HCT116 (cell line): Measurements from ENCODE around the gene ARHGEF9.

Experiments used
- CBX3 ChIP-seq: IDR thresholded peaks from 2 replicates; pipeline ENCODE4 v1.6.1; 2012; ENCODE audit warnings: low read depth
- CEBPB ChIP-seq: IDR thresholded peaks from 2 replicates; pipeline ENCODE4 v1.6.1; 2012; ENCODE audit warnings: low read depth
- ELF1 ChIP-seq: IDR thresholded peaks from 2 replicates; pipeline ENCODE4 v1.6.1; 2012; ENCODE audit warnings: low read depth, borderline replicate concordance
- EZH2phosphoT487 ChIP-seq: fragments of 200-600 bp; IDR thresholded peaks from 2 replicates; pipeline ENCODE4 v1.6.1; 2018; ENCODE audit warnings: antibody characterized with exemption, borderline replicate concordance
- POLR2A ChIP-seq: IDR thresholded peaks from 2 replicates; pipeline ENCODE4 v1.7.0; 2011; ENCODE audit warnings: borderline replicate concordance; ENCODE audit not compliant: insufficient read depth, insufficient read length; ENCODE audit errors: extremely low read depth
- POLR2AphosphoS5 ChIP-seq: IDR thresholded peaks from 2 replicates; pipeline ENCODE4 v1.6.1; 2011; ENCODE audit warnings: mild to moderate bottlenecking, low read depth, low read length, moderate library complexity
- RAD21 ChIP-seq: IDR thresholded peaks from 2 replicates; pipeline ENCODE4 v1.6.1; 2012; ENCODE audit warnings: low read depth, mild to moderate bottlenecking
- SP1 ChIP-seq: IDR thresholded peaks from 2 replicates; pipeline ENCODE4 v1.6.1; 2012; ENCODE audit warnings: low read depth
- SRF ChIP-seq: IDR thresholded peaks from 2 replicates; pipeline ENCODE4 v1.6.1; 2012; ENCODE audit warnings: low read depth
- YY1 ChIP-seq: IDR thresholded peaks from 2 replicates; pipeline ENCODE4 v1.6.1; 2011; ENCODE audit warnings: low read length, low read depth, moderate library complexity, mild to moderate bottlenecking; ENCODE audit not compliant: insufficient replicate concordance; ENCODE audit errors: extremely low read depth
- ZNF274 ChIP-seq: fragments of 200-500 bp; sonication (Bioruptor generic); IDR thresholded peaks from 2 replicates; pipeline ENCODE4 v1.6.1; 2014; ENCODE audit warnings: mild to moderate bottlenecking, low read depth, low read length, inconsistent platforms
- TF ChIP-seq, protein P1 (sequence below), 3 experiments: fragments of 200-600 bp in 1 of 3; sonication (generic) in 1 of 3; IDR thresholded peaks in 2 of 3; conservative IDR thresholded peaks in 1 of 3; 2 replicates each; pipeline ENCODE4 v1.5.1; 2012 to 2017; ENCODE audit warnings: low read depth in 2 of 3, low read length in 2 of 3, antibody characterized with exemption in 1 of 3, borderline replicate concordance in 1 of 3, control low read depth in 1 of 3, mild to moderate bottlenecking in 1 of 3, mixed read lengths in 1 of 3, mixed run types in 1 of 3, moderate library complexity in 1 of 3; ENCODE audit not compliant: insufficient read depth in 1 of 3
- TF ChIP-seq, protein P2 (sequence below): IDR thresholded peaks from 2 replicates; pipeline ENCODE4 v1.6.1; 2012
- TF ChIP-seq, protein P3 (sequence below): IDR thresholded peaks from 2 replicates; pipeline ENCODE4 v1.6.1; 2012

DNA sequence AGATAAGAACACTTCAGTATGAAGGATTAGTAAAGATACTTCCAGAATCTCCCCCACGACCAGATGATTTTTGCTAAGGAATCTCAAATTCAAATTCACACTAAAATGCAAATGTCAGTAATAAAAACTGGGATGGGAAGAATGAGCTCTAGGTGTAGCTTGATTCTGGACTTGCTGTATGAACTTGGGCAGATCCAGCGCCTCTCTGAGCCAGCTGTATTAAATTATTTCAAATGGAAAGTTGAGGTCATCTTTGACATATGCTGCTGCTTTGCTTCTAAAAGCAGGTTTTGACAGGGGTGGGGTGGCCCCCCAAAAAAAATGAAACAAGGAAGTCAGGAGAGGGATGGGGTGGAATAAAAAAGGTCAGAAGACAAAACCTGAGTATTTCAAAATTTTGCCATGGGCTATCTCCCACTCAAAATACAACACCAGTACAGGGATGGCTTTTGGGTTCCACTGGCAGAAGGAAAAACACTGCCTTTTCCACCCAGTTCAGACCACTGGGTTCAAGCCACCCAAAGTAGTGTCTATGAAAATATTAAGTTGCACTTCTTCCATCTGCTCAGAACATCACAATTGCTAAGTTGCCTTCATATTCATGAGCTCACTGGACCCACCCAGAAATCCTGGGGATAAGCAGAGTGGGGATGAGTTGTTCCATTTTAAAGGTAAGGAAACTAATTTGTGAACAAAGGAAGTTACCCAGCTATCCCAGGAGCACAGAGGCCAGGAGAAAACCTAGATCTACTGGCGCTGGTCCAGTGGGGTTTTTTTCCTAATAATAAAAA is 47.7 kb downstream of the ARHGEF9 start:
- TF ChIP-seq, protein P1, sequence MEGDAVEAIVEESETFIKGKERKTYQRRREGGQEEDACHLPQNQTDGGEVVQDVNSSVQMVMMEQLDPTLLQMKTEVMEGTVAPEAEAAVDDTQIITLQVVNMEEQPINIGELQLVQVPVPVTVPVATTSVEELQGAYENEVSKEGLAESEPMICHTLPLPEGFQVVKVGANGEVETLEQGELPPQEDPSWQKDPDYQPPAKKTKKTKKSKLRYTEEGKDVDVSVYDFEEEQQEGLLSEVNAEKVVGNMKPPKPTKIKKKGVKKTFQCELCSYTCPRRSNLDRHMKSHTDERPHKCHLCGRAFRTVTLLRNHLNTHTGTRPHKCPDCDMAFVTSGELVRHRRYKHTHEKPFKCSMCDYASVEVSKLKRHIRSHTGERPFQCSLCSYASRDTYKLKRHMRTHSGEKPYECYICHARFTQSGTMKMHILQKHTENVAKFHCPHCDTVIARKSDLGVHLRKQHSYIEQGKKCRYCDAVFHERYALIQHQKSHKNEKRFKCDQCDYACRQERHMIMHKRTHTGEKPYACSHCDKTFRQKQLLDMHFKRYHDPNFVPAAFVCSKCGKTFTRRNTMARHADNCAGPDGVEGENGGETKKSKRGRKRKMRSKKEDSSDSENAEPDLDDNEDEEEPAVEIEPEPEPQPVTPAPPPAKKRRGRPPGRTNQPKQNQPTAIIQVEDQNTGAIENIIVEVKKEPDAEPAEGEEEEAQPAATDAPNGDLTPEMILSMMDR (IDR thresholded peaks at IDR 0.05 in 2 of 3, conservative IDR thresholded peaks at IDR 0.05 in 1 of 3; ENCODE audit: borderline replicate concordance in 1 of 3, insufficient read depth in 1 of 3, low read depth in 2 of 3, low read length in 2 of 3): no peak
- TF ChIP-seq SP1 (no peak), CEBPB (no peak), POLR2A (no peak), POLR2AphosphoS5 (no peak), RAD21 (no peak), ELF1 (no peak), ZNF274 (no peak), EZH2phosphoT487 (no peak), YY1 (no peak), CBX3 (no peak), SRF (no peak)
- TF ChIP-seq, protein P2, sequence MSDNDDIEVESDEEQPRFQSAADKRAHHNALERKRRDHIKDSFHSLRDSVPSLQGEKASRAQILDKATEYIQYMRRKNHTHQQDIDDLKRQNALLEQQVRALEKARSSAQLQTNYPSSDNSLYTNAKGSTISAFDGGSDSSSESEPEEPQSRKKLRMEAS: no peak
- TF ChIP-seq, protein P3, sequence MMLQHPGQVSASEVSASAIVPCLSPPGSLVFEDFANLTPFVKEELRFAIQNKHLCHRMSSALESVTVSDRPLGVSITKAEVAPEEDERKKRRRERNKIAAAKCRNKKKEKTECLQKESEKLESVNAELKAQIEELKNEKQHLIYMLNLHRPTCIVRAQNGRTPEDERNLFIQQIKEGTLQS: no peak
